ENCODE data around the gene C20orf173. TPM values are rescaled to one million over a fixed set of nuclear protein-coding genes. Genes with fewer than 3 reads are reported as not detected.

Gene C20orf173, protein sequence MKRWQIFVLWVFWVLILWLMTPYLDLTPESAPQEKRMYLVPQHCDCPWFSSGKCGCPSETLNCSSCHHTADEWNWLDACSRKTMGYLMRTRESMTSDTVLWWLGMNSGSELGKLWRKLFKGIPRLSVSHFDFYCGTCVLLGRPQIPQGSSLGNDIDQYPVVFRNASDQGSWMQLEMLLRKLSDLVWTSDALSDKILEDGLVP
- total RNA-seq = not detected
- not detected for polyA plus RNA-seq (ENCODE audit: insufficient read length in 2 of 2)
- long read RNA-seq, donor 1 = 0 reads
- long read RNA-seq, donor 2 = 0 reads
- long read RNA-seq, donor 3 = 0 reads
- long read RNA-seq, donor 4 = 0 reads

DNA sequence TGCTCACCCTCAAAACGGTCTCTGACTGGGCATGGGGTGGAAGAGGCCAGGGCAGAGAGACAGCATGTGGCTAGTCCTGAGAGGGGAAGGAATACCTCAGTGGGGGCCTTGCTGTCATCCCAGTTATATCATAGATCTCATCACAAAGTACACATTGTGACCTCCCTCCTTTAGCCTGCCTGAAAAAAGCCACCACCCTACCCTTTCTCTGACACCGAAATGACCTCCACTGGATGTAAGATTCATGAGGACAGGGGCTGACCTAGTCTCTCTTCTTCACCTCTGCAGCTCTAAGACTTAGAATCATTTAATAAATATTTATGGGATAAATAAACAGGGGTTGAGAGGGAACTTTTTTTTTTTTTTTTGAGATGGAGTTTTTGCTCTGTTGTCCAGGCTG, at the start of gene C20orf173:
Gene C20orf173, minus strand, starts transcription at position 101 of the 400 bp plus-strand sequence. CDS start 279 bp downstream, outside the sequence.
- Histone ChIP-seq H3K4me3 (ENCODE audit: low read depth, low read length) (no peak within 1 kb of the TSS), H3K36me3 (ENCODE audit: control insufficient read depth, insufficient read depth, low read length) (no peaks in the 10 kb centered on the region), H3K4me1 (ENCODE audit: control insufficient read depth, insufficient read depth, low read length) (no peaks in the 10 kb centered on the region), H3K27me3 (ENCODE audit: control insufficient read depth, insufficient read depth, low read length) (no peaks in the 10 kb centered on the region), H3K27ac (ENCODE audit: low read depth, low read length) (no peak within 1 kb of the TSS), H3K9me3 (ENCODE audit: control insufficient read depth, insufficient read depth, low read length) (peaks cover 2% of the 10 kb centered on the region)
- DNase-seq (ENCODE audit: low read depth in 4 of 6, low spot score in 6 of 6) = no peak
- no CpG with 5 or more reads among the region's 2 CpGs for WGBS (ENCODE audit: insufficient coverage)

GRCh38 chr20:35579196-35579595, 49.7 kb upstream of the C20orf173 start:
- Histone ChIP-seq H3K4me1 (ENCODE audit: control insufficient read depth, insufficient read depth, low read length) (no peaks in the 10 kb centered on the region), H3K9me3 (ENCODE audit: control insufficient read depth, insufficient read depth, low read length) (no peaks in the 10 kb centered on the region), H3K27me3 (ENCODE audit: control insufficient read depth, insufficient read depth, low read length) (no peaks in the 10 kb centered on the region), H3K4me3 (ENCODE audit: low read depth, low read length) (no peak overlapping the region), H3K36me3 (ENCODE audit: control insufficient read depth, insufficient read depth, low read length) (no peaks in the 10 kb centered on the region), H3K27ac (ENCODE audit: low read depth, low read length) (no peak overlapping the region)
- DNase-seq (ENCODE audit: low read depth in 4 of 6, low spot score in 6 of 6) = no peak
- WGBS (ENCODE audit: insufficient coverage) = 97% methylated on average over 4 of the region's 6 CpGs

- no peak overlapping the region for H3K27ac ChIP-seq (ENCODE audit: low read depth, low read length)
- no peaks in the 10 kb centered on the region for H3K36me3 ChIP-seq (ENCODE audit: control insufficient read depth, insufficient read depth, low read length)
- 89% methylated on average over 5 of the region's 8 CpGs for WGBS (ENCODE audit: insufficient coverage)
- no peak for DNase-seq (ENCODE audit: low read depth in 4 of 6, low spot score in 6 of 6)
- H3K27me3 ChIP-seq (ENCODE audit: control insufficient read depth, insufficient read depth, low read length) = no peaks in the 10 kb centered on the region
- H3K9me3 ChIP-seq (ENCODE audit: control insufficient read depth, insufficient read depth, low read length) = no peaks in the 10 kb centered on the region
- no peak overlapping the region for H3K4me3 ChIP-seq (ENCODE audit: low read depth, low read length)
- no peaks in the 10 kb centered on the region for H3K4me1 ChIP-seq (ENCODE audit: control insufficient read depth, insufficient read depth, low read length)
Observed at GRCh38 chr20:35578469-35578868, 49.0 kb upstream of the C20orf173 start.

DNA sequence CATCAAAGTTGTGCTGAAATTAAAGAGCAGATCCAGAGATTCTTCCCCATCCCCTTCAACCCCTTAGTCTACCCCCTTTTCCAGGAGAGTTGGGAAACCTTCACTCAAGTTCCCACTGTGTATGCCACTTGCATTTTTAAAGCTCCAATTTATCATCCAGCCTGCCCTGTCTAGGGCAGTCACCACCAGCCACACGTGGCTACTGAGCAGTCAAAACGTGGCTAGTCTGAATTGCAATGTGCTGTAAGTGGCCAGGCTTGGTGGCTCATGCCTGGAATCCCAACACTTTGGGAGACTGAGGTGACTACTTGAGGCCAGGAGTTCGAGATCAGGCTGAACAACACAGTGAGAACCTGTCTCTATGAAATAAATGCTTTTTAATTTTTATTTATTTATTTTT, 47.4 kb upstream of the C20orf173 start:
- no peak overlapping the region for H3K4me3 ChIP-seq (ENCODE audit: low read depth, low read length)
- H3K27ac ChIP-seq (ENCODE audit: low read depth, low read length) = no peak overlapping the region
- no peak for DNase-seq (ENCODE audit: low read depth in 4 of 6, low spot score in 6 of 6)
- H3K4me1 ChIP-seq (ENCODE audit: control insufficient read depth, insufficient read depth, low read length) = no peaks in the 10 kb centered on the region
- peaks cover 2% of the 10 kb centered on the region for H3K9me3 ChIP-seq (ENCODE audit: control insufficient read depth, insufficient read depth, low read length)
- H3K36me3 ChIP-seq (ENCODE audit: control insufficient read depth, insufficient read depth, low read length) = no peaks in the 10 kb centered on the region
- H3K27me3 ChIP-seq (ENCODE audit: control insufficient read depth, insufficient read depth, low read length) = no peaks in the 10 kb centered on the region
- WGBS (ENCODE audit: insufficient coverage) = 77% methylated on average over 3 of the region's 3 CpGs

DNA sequence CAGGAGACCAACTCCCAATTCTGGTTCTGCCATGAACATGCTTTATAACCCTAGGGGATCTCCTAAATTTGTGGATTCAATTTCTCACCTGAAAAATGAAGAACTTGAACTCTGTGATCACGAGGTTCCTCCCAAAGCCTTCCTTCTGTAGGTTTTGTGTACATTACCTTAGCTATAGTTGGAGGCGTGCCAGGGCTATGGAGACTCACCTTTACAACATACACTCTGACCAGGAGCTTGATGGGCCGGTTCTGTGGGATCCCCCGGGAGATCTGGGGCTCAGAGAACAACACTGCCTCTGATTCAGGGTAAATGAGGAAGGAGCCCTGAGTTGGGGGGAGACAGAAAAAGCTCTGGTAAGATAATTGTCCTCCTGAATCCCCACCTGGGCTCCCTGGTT, 46.5 kb upstream of the C20orf173 start:
- Histone ChIP-seq H3K4me1 (ENCODE audit: control insufficient read depth, insufficient read depth, low read length) (no peaks in the 10 kb centered on the region), H3K9me3 (ENCODE audit: control insufficient read depth, insufficient read depth, low read length) (peaks cover 2% of the 10 kb centered on the region), H3K27me3 (ENCODE audit: control insufficient read depth, insufficient read depth, low read length) (no peaks in the 10 kb centered on the region), H3K36me3 (ENCODE audit: control insufficient read depth, insufficient read depth, low read length) (no peaks in the 10 kb centered on the region), H3K4me3 (ENCODE audit: low read depth, low read length) (no peak overlapping the region), H3K27ac (ENCODE audit: low read depth, low read length) (no peak overlapping the region)
- DNase-seq (ENCODE audit: low read depth in 4 of 6, low spot score in 6 of 6) = no peak
- WGBS (ENCODE audit: insufficient coverage) = no CpG with 5 or more reads among the region's 4 CpGs

DNA sequence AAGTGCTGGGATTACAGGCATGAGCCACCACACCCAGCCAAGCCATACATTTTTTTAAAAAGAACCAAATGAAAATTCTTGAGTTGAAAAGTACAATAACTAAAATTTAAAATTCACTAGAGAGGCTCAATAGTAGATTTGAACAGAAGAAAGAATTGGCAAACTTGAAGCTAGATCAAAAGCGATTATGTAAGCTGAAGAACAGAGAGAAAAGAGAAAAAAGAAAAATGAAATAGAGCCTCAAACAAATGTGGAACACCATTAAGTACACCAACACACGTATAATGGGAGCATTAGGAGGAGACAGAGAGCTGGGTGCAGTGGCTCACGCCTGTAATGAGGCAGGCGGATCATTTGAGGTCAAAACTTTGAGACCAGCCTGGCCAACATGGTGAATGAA, 43.4 kb upstream of the C20orf173 start:
- Histone ChIP-seq H3K4me1 (ENCODE audit: control insufficient read depth, insufficient read depth, low read length) (no peaks in the 10 kb centered on the region), H3K27me3 (ENCODE audit: control insufficient read depth, insufficient read depth, low read length) (no peaks in the 10 kb centered on the region), H3K4me3 (ENCODE audit: low read depth, low read length) (no peak overlapping the region), H3K9me3 (ENCODE audit: control insufficient read depth, insufficient read depth, low read length) (peaks cover 2% of the 10 kb centered on the region), H3K27ac (ENCODE audit: low read depth, low read length) (no peak overlapping the region), H3K36me3 (ENCODE audit: control insufficient read depth, insufficient read depth, low read length) (no peaks in the 10 kb centered on the region)
- WGBS (ENCODE audit: insufficient coverage) = 100% methylated on average over 1 of the region's 4 CpGs
- no peak for DNase-seq (ENCODE audit: low read depth in 4 of 6, low spot score in 6 of 6)

DNA sequence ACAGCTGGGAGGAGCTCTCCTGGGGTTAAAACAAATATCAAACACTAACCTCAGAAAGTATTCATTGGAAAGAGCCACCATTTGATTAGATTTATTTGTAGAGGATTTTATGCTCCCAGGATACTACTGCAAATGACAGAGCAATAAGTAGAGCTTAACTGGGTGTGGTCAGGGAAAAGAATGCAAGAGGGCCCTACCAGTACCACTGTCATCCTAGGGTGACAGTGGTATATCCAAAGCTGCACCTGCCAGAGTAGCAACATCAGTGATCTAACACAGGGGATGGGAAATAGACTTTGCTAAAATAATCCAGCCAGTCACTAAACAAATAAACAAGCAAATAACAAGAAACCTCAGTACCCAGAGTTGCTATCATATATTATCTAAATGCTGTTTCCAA, 42.1 kb upstream of the C20orf173 start:
- no peak overlapping the region for H3K27ac ChIP-seq (ENCODE audit: low read depth, low read length)
- H3K27me3 ChIP-seq (ENCODE audit: control insufficient read depth, insufficient read depth, low read length) = no peaks in the 10 kb centered on the region
- H3K4me3 ChIP-seq (ENCODE audit: low read depth, low read length) = no peak overlapping the region
- H3K36me3 ChIP-seq (ENCODE audit: control insufficient read depth, insufficient read depth, low read length) = no peaks in the 10 kb centered on the region
- DNase-seq (ENCODE audit: low read depth in 4 of 6, low spot score in 6 of 6) = no peak
- H3K9me3 ChIP-seq (ENCODE audit: control insufficient read depth, insufficient read depth, low read length) = peaks cover 2% of the 10 kb centered on the region
- H3K4me1 ChIP-seq (ENCODE audit: control insufficient read depth, insufficient read depth, low read length) = no peaks in the 10 kb centered on the region

DNA sequence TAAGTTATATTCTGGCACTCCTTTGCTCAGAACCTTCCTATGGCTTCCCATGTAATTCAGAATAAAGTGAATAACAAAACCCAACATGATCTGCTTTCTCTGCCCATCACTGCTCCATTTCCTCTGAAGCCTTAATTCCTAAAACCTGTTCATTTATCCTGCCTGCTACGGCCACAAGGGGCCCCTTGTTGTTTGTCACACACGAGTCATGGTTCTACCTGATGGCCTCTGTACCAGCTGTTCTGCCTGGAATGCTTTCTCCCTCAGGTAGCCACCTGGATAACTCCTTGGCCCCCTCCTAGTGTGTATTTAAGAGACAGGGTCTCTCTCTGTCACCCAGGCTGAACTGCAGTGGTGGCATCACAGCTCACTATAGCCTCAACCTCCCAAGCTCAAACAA, 39.2 kb upstream of the C20orf173 start:
- Histone ChIP-seq H3K27me3 (ENCODE audit: control insufficient read depth, insufficient read depth, low read length) (no peaks in the 10 kb centered on the region), H3K4me1 (ENCODE audit: control insufficient read depth, insufficient read depth, low read length) (no peaks in the 10 kb centered on the region), H3K4me3 (ENCODE audit: low read depth, low read length) (no peak overlapping the region), H3K27ac (ENCODE audit: low read depth, low read length) (no peak overlapping the region), H3K36me3 (ENCODE audit: control insufficient read depth, insufficient read depth, low read length) (no peaks in the 10 kb centered on the region), H3K9me3 (ENCODE audit: control insufficient read depth, insufficient read depth, low read length) (peaks cover 2% of the 10 kb centered on the region)
- 23% methylated on average over 2 of the region's 2 CpGs for WGBS (ENCODE audit: insufficient coverage)
- no peak for DNase-seq (ENCODE audit: low read depth in 4 of 6, low spot score in 6 of 6)

DNA sequence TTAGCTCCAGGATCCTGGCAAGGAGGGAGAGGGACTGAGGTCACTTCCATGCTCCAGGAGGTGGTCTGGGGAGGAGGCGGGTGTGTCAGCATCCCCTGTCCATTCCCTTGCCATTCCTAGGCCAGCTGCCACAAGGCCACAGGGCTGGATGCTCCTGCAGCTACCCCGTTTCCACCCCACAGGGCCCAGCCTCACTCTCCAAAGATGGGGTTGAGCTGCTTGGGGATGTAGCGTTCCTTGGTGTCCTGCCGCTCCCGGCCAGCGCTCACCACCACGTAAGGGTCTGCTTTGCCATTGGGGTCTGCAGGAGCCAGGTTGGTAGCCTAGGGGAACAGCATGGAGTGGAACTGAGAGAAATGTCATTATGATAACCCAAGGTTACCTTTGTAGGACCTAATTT, 35.5 kb upstream of the C20orf173 start:
- peaks cover 7% of the 10 kb centered on the region for H3K36me3 ChIP-seq (ENCODE audit: control insufficient read depth, insufficient read depth, low read length)
- 91% methylated on average over 6 of the region's 7 CpGs for WGBS (ENCODE audit: insufficient coverage)
- no peaks in the 10 kb centered on the region for H3K9me3 ChIP-seq (ENCODE audit: control insufficient read depth, insufficient read depth, low read length)
- H3K27me3 ChIP-seq (ENCODE audit: control insufficient read depth, insufficient read depth, low read length) = no peaks in the 10 kb centered on the region
- H3K4me1 ChIP-seq (ENCODE audit: control insufficient read depth, insufficient read depth, low read length) = peaks cover 3% of the 10 kb centered on the region
- DNase-seq (ENCODE audit: low read depth in 4 of 6, low spot score in 6 of 6) = no peak
- H3K4me3 ChIP-seq (ENCODE audit: low read depth, low read length) = no peak overlapping the region
- no peak overlapping the region for H3K27ac ChIP-seq (ENCODE audit: low read depth, low read length)

GRCh38 chr20:35563834-35564233, 34.4 kb upstream of the C20orf173 start:
- Histone ChIP-seq H3K27me3 (ENCODE audit: control insufficient read depth, insufficient read depth, low read length) (no peaks in the 10 kb centered on the region), H3K4me3 (ENCODE audit: low read depth, low read length) (no peak overlapping the region), H3K27ac (ENCODE audit: low read depth, low read length) (no peak overlapping the region), H3K4me1 (ENCODE audit: control insufficient read depth, insufficient read depth, low read length) (peaks cover 3% of the 10 kb centered on the region), H3K36me3 (ENCODE audit: control insufficient read depth, insufficient read depth, low read length) (peaks cover 18% of the 10 kb centered on the region), H3K9me3 (ENCODE audit: control insufficient read depth, insufficient read depth, low read length) (no peaks in the 10 kb centered on the region)
- WGBS (ENCODE audit: insufficient coverage) = 89% methylated on average over 9 of the region's 10 CpGs
- DNase-seq (ENCODE audit: low read depth in 4 of 6, low spot score in 6 of 6) = no peak

Measured in spinal cord (tissue), 10 donors.